Measurements from ENCODE around the gene FAM76B. TPM values are rescaled to one million over a fixed set of nuclear protein-coding genes. Genes with fewer than 3 reads are reported as not detected.

The FAM76B gene
- total and polyA plus RNA-seq, 2 experiments from 2014 or later = 13.4 to 29.1 TPM

DNA sequence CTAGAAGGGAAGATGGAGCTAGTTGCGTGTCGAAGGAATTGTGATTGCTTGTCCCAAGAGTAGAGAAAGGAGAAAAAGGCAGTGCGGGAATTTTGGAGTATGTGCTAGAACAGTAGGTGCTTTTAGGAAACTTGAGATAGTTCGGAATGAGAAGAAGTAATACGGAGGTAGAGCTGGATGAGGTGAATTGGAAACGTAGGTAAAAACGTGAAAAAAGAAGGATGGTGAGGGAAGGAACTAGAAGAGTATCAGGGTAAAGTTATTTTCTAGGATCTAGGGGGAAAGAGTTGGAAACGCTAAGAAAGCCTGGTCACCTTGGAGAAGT lies 2.1 kb upstream of the FAM76B start:
- TF ChIP-seq CTCF (IDR thresholded peaks at IDR 0.05; ENCODE audit: low read depth, low read length) = no peak
- H3K27me3 ChIP-seq = no peaks in the 10 kb centered on the region
- no peak for DNase-seq (ENCODE audit: low read depth in 1 of 2, low spot score in 1 of 2)
- peak overlapping the region; percentile 96 for H3K27ac ChIP-seq
- H3K9me3 ChIP-seq (ENCODE audit: low read depth) = no peaks in the 10 kb centered on the region
- peak overlapping the region; percentile 92 for H3K4me3 ChIP-seq
- H3K36me3 ChIP-seq = peaks cover 3% of the 10 kb centered on the region
- peaks cover 15% of the 10 kb centered on the region for H3K4me1 ChIP-seq (ENCODE audit: low read depth)

DNA sequence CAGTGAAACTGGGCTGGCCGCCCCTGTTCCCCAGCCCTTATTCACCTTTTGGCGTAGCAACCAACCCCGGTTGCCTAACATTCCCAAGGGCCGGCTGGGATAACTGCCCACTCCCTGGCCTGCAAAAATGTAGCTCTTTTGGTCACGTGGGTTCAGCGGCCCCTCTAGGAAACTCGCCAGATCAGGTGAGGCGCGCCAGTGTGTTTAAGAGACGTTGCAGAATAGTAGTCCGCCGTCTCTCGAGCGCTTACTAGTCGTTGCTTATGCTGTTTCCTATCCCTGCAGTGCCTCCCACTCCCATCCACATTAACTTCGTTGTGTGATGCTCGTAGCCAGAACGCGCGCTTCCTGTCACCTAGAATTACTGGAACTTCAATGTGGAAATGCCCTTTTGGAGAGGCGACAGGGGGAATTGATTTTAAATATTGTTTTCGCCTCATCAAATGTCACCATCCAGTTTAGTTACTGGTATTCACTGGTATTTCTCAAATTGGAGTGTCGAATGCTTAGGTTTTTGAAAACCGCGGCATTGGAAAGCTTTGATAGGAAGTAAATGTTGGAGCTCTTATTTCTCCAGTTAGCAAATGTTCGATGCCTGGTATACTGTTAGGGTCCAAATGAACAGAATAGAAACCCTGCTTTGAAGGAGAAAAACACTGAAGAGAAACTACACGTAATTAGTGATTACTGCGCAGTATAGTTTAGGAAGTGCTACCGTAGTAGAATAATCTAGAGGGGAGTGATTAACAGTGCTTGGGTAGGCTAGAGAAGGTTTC lies 1.5 kb upstream of the FAM76B start:
- H3K36me3 ChIP-seq = peaks cover 8% of the 10 kb centered on the region
- no peaks in the 10 kb centered on the region for H3K27me3 ChIP-seq
- no peaks in the 10 kb centered on the region for H3K9me3 ChIP-seq (ENCODE audit: low read depth)
- no peak for TF ChIP-seq CTCF (IDR thresholded peaks at IDR 0.05; ENCODE audit: low read depth, low read length)
- H3K27ac ChIP-seq = peak overlapping the region; percentile 96
- peak; percentile 72 to 81 for DNase-seq (ENCODE audit: low read depth in 1 of 2, low spot score in 1 of 2)
- H3K4me1 ChIP-seq (ENCODE audit: low read depth) = peaks cover 15% of the 10 kb centered on the region
- H3K4me3 ChIP-seq = peak overlapping the region; percentile 92

DNA sequence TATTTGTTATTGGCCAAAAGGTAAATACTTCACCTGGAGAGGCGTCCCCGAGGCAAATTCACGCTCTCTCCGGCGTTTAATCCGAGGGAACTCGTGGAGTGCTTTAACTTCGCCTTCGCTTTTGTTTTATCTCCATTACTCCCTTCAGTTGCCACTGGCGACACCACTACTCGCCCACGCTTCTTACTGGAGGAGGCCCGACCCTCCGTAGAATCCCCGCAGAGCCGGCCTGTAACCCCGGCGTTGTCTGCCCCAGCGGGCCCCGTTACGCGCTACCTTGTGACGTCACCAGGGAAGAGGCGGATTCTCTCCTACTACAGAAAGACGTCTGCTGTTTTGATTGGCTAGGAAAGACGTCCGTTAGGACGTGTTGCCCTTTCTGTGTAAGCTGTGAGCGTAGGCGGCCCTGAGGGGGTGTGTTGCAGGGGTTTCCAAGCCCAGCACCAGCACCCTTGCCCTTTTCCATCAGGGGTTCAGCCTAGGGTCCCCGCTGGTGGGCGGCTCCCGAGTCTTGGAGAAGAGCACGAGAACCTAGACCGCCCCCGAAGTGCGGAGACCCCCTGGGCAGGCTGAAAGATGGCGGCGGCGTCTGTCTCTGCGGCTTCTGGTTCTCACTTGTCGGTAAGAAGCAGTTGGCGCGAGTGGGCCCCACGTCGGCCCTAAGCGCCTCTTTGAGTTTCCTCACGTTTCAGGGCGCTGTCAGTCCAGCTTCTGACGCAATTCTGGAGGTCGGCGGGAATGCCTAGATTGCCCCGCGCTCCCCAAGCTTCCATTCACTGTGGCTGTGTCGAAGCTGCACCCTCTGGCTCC lies 746 bp upstream of the FAM76B start, which contains the start of gene CEP57:
Gene CEP57 (plus strand): TSS at position 376 of the 810 bp plus-strand sequence. CDS start 201 bp downstream, at position 577.
- H3K27me3 ChIP-seq = no peaks in the 10 kb centered on the region
- no peak for TF ChIP-seq CTCF (IDR thresholded peaks at IDR 0.05; ENCODE audit: low read depth, low read length)
- peaks cover 15% of the 10 kb centered on the region for H3K4me1 ChIP-seq (ENCODE audit: low read depth)
- no peaks in the 10 kb centered on the region for H3K9me3 ChIP-seq (ENCODE audit: low read depth)
- peaks cover 16% of the 10 kb centered on the region for H3K36me3 ChIP-seq
- H3K4me3 ChIP-seq = peak within 1 kb of the TSS; percentile 92
- peak; percentile 98 to 99 for DNase-seq (ENCODE audit: low read depth in 1 of 2, low spot score in 1 of 2)
- H3K27ac ChIP-seq = peak within 1 kb of the TSS; percentile 96

- H3K9me3 ChIP-seq (ENCODE audit: low read depth) = no peaks in the 10 kb centered on the region
- H3K27me3 ChIP-seq = no peaks in the 10 kb centered on the region
- peak overlapping the region; percentile 96 for H3K27ac ChIP-seq
- DNase-seq (ENCODE audit: low read depth in 1 of 2, low spot score in 1 of 2) = peak; percentile 41 to 71
- H3K36me3 ChIP-seq = peaks cover 25% of the 10 kb centered on the region
- TF ChIP-seq CTCF (IDR thresholded peaks at IDR 0.05; ENCODE audit: low read depth, low read length) = peak; percentile 27
- peak overlapping the region; percentile 92 for H3K4me3 ChIP-seq
- peaks cover 15% of the 10 kb centered on the region for H3K4me1 ChIP-seq (ENCODE audit: low read depth)
Observed at GRCh38 chr11:95788921-95789505, 569 bp downstream of the FAM76B start.

GRCh38 chr11:95780544-95780943 lies 9.0 kb downstream of the FAM76B start:
- no peaks in the 10 kb centered on the region for H3K27me3 ChIP-seq

More at GRCh38 chr11:95780544-95780943, 9.0 kb downstream of the FAM76B start:
- H3K4me1 ChIP-seq (ENCODE audit: low read depth) = no peaks in the 10 kb centered on the region
- H3K27ac ChIP-seq = no peak overlapping the region
- H3K9me3 ChIP-seq (ENCODE audit: low read depth) = no peaks in the 10 kb centered on the region
- no peak for TF ChIP-seq CTCF (IDR thresholded peaks at IDR 0.05; ENCODE audit: low read depth, low read length)
- no peak overlapping the region for H3K4me3 ChIP-seq
- peaks cover 74% of the 10 kb centered on the region for H3K36me3 ChIP-seq
- DNase-seq (ENCODE audit: low read depth in 1 of 2, low spot score in 1 of 2) = no peak
